Esophagus (tissue), 2 donors: ENCODE measurements around the gene HSPA9. TPM values are rescaled to one million over a fixed set of nuclear protein-coding genes. Genes with fewer than 3 reads are reported as not detected.

Source experiments
- H3K27ac ChIP-seq, 2 donors: one replicate each; pipeline ENCODE4 v1.5.1; 2013; ENCODE audit warnings: low read depth in 2 of 2, mild to moderate bottlenecking in 2 of 2, inconsistent platforms in 1 of 2, low read length in 1 of 2, moderate library complexity in 1 of 2
- H3K27me3 ChIP-seq, 2 donors: one replicate each; pipeline ENCODE4 v1.6.1; 2013; ENCODE audit warnings: low read length in 2 of 2, control low read depth in 1 of 2, mild to moderate bottlenecking in 1 of 2; ENCODE audit not compliant: insufficient read depth in 2 of 2, control insufficient read depth in 1 of 2
- H3K36me3 ChIP-seq, 2 donors: one replicate each; pipeline ENCODE4 v1.6.1; 2013; ENCODE audit warnings: low read length in 1 of 2; ENCODE audit not compliant: control insufficient read depth in 2 of 2, insufficient read depth in 2 of 2
- H3K4me1 ChIP-seq, 2 donors: one replicate each; pipeline ENCODE4 v1.6.1; 2013; ENCODE audit warnings: low read length in 1 of 2; ENCODE audit not compliant: control insufficient read depth in 2 of 2, insufficient read depth in 2 of 2
- H3K4me3 ChIP-seq, 2 donors: one replicate each; pipeline ENCODE4 v1.5.1; 2013; ENCODE audit warnings: low read length in 2 of 2, mild to moderate bottlenecking in 2 of 2, low read depth in 1 of 2, moderate library complexity in 1 of 2
- H3K9me3 ChIP-seq, 2 donors: one replicate each; pipeline ENCODE4 v1.6.1; 2013; ENCODE audit warnings: mild to moderate bottlenecking in 2 of 2, low read depth in 1 of 2, low read length in 1 of 2, moderate library complexity in 1 of 2; ENCODE audit not compliant: control insufficient read depth in 2 of 2, insufficient read depth in 1 of 2
- WGBS, 2 donors: extraction: QIAGEN DNeasy Blood & Tissue Kit; methylation state at CpG; one replicate each; pipeline ENCODE4 v1.1.7; 2013; 5-methylcytosine and 5-hydroxymethylcytosine counted together
- polyA plus RNA-seq, 2 donors: library from polyadenylated mRNA; stranded (reverse); fragments of 200-250 nt; gene quantifications; one replicate each; pipeline ENCODE4 v1.2.3, GENCODE V29; 2013
- donor health status: healthy with polysubstance abuse.
- donor health status: Bipolar disorder and iron deficiency.

The HSPA9 gene
- polyA plus RNA-seq: 100 to 1,000 TPM in 1 of 2 donors, 10 to 100 TPM in 1; 78.5 to 111 TPM

DNA sequence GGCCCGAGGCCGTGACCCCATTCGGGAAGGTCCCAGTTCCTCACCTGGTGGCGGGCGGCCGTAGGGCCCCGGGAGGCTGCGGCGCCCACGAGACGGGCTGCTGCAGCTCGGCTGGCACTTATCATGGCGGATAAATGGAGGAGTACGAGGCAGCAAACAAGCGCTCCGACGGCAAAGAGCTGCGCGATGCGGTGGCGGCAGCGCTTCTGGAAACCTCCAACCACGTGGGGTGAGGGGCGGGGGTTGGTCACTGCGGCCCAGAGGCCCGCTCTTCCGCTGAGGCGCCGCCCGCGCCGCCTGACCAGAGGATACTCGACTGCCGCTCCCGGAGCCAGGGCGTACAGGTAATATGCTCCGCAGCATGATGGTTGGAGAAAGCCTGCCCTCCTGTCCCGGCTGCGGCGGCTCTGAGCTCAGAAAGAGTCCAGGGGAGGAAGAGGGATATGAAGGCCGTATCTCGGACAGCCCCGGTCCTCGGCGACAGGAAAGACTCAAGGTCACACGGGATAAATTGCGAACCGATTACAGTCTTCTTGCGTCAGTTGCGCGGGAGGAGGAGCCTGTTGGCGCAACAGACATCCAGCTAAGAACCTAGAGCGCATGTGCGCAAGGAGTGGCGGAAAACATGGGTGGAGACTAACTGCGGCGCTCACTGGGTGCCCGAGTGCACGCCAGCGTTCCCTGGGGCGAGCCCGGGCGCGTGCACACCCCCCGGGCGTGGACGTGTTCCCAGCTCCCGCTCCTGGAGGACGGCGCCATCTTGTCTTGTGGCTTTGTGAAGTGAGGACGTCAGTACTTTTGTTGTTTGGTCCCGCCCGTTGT lies at the start of gene HSPA9:
Gene HSPA9 (minus strand): TSS at position 208 of the 822 bp plus-strand sequence. CDS start 83 bp downstream, at position 125.
- WGBS, 2 donors: 0% methylated on average over 70 to 73 of the region's 73 CpGs
- Histone ChIP-seq H3K4me1 (no peaks in the 10 kb centered on the region), H3K9me3 (no peaks in the 10 kb centered on the region), H3K27ac (peak within 1 kb of the TSS; percentile 98 to 99), H3K27me3 (no peaks in the 10 kb centered on the region), H3K4me3 (peak within 1 kb of the TSS; percentile 86 to 92), H3K36me3 (peaks cover 5 to 14% of the 10 kb centered on the region in 2 donors)

GRCh38 chr5:138623053-138623452 lies 47.9 kb upstream of the HSPA9 start:
- Histone ChIP-seq H3K4me1 (peaks cover 2% of the 10 kb centered on the region in 2 donors), H3K36me3 (no peaks in the 10 kb centered on the region), H3K27me3 (no peaks in the 10 kb centered on the region), H3K4me3 (no peak overlapping the region), H3K27ac (no peak overlapping the region), H3K9me3 (no peaks in the 10 kb centered on the region)
- 47 to 55% methylated on average over 4 of the region's 4 CpGs for WGBS, 2 donors

DNA sequence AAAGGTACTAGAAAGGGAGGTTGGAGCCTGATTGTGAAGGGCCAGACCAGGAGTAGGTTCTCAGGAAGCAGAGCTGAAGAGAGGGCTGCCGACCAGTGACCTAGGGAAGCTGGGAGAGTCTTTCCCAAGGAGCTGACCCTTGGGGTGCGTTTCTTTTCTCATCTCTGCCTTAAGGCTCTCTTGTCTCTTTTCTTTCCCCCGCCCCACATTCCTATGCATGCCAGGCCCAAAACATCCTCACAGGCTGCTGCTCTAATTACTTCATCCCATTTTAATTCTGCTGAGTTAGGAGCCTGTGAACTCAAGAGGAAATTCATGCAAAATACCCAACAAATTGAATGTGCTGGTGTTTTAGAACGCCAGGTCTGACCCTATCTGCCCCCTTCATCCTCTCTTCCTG lies 46.9 kb upstream of the HSPA9 start:
- Histone ChIP-seq H3K27ac (no peak overlapping the region), H3K4me1 (peaks cover 0 to 2% of the 10 kb centered on the region in 2 donors)
- WGBS, 2 donors: 82 to 90% methylated on average over 4 of the region's 4 CpGs

GRCh38 chr5:138620663-138621224 lies 45.5 kb upstream of the HSPA9 start:
- Histone ChIP-seq H3K9me3 (no peaks in the 10 kb centered on the region), H3K27me3 (no peaks in the 10 kb centered on the region), H3K36me3 (no peaks in the 10 kb centered on the region), H3K4me3 (no peak overlapping the region), H3K27ac (no peak overlapping the region), H3K4me1 (peaks cover 0 to 2% of the 10 kb centered on the region in 2 donors)
- WGBS, 2 donors: 54 to 64% methylated on average over 4 of the region's 4 CpGs

More for the DNA sequence above, 46.9 kb upstream of the HSPA9 start:
- H3K27me3 ChIP-seq: no peaks in the 10 kb centered on the region
- H3K4me3 ChIP-seq: no peak overlapping the region
- H3K9me3 ChIP-seq: no peaks in the 10 kb centered on the region
- no peaks in the 10 kb centered on the region for H3K36me3 ChIP-seq

- 48% methylated on average over 5 of the region's 5 CpGs for WGBS, 2 donors
- H3K27ac ChIP-seq: no peak overlapping the region
- peaks cover 0 to 3% of the 10 kb centered on the region in 2 donors for H3K4me1 ChIP-seq
- no peaks in the 10 kb centered on the region for H3K36me3 ChIP-seq
- no peaks in the 10 kb centered on the region for H3K9me3 ChIP-seq
- H3K4me3 ChIP-seq: no peak overlapping the region
- no peaks in the 10 kb centered on the region for H3K27me3 ChIP-seq
Observed at GRCh38 chr5:138616508-138616907, 41.3 kb upstream of the HSPA9 start.

DNA sequence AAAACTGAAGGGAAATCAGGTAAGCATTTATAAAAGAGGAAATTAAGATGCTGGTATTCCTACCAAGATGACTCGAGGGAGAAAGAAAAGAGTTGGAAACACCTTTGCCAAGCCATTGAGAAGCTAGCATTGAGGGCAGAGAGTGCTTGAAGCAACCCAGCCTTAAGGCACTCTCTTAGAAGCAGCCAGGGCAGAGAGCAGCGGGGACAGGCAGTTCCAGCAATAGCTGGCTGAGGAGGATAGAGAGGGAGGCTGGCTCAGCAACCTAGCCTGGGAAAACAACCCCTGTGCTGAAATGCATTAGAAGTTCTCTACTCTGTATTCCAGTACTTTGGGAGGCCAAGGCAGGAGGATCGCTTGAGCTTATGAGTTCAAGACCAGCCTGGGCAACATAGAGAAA lies 40.3 kb upstream of the HSPA9 start:
- Histone ChIP-seq H3K4me1 (peaks cover 6 to 14% of the 10 kb centered on the region in 2 donors), H3K4me3 (no peak overlapping the region), H3K27me3 (no peaks in the 10 kb centered on the region), H3K36me3 (no peaks in the 10 kb centered on the region), H3K9me3 (no peaks in the 10 kb centered on the region), H3K27ac (no peak overlapping the region)
- 73 to 85% methylated on average over 3 of the region's 3 CpGs for WGBS, 2 donors

DNA sequence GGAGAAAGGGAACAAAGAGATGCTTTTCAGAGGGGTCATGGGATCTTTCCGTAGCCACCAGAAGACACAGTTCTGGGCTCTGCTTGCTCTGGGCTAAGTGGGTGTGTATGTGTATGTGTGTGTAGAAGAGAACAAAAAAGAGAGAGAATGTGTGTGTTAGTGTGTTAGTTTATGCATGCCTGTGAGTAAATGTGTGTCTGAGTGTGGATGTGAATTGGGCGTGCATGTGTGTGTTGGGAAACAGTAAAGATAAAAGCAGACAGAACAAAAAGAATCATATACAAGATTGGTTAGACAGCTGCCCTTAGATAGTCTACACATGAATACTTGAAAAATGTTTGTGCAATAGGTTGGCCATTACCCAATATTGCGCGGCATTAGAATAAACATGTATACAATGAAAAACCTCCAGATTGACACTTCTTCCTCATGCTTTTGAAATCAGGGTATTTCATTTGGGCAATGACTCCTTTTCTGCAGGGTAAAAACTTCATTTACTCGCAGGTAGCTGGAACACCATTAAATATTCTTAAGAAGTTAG lies 36.5 kb upstream of the HSPA9 start:
- no peaks in the 10 kb centered on the region for H3K36me3 ChIP-seq
- H3K27ac ChIP-seq: peak overlapping the region; percentile 78 to 92
- no peaks in the 10 kb centered on the region for H3K27me3 ChIP-seq
- H3K9me3 ChIP-seq: no peaks in the 10 kb centered on the region
- H3K4me1 ChIP-seq: peaks cover 6 to 16% of the 10 kb centered on the region in 2 donors
- 29 to 30% methylated on average over 5 of the region's 5 CpGs for WGBS, 2 donors
- H3K4me3 ChIP-seq: peak overlapping the region in 1 of 2 donors; percentile 16

- H3K27ac ChIP-seq: peak overlapping the region; percentile 78 to 92
- H3K27me3 ChIP-seq: no peaks in the 10 kb centered on the region
- WGBS, 2 donors: 13 to 16% methylated on average over 15 to 16 of the region's 16 CpGs
- no peaks in the 10 kb centered on the region for H3K36me3 ChIP-seq
- H3K4me3 ChIP-seq: peak overlapping the region in 1 of 2 donors; percentile 16
- H3K9me3 ChIP-seq: no peaks in the 10 kb centered on the region
- H3K4me1 ChIP-seq: peaks cover 6 to 16% of the 10 kb centered on the region in 2 donors
Observed at GRCh38 chr5:138610918-138611677, 35.9 kb upstream of the HSPA9 start.

- Histone ChIP-seq H3K27me3 (no peaks in the 10 kb centered on the region), H3K9me3 (no peaks in the 10 kb centered on the region), H3K36me3 (no peaks in the 10 kb centered on the region), H3K4me1 (peaks cover 6 to 16% of the 10 kb centered on the region in 2 donors), H3K4me3 (no peak overlapping the region), H3K27ac (peak overlapping the region; percentile 78 to 92)
- 25 to 48% methylated on average over 10 of the region's 10 CpGs for WGBS, 2 donors
Observed at GRCh38 chr5:138610415-138610917, 35.3 kb upstream of the HSPA9 start.
